ENCODE results near the gene IFT122.

The IFT122 gene

DNA sequence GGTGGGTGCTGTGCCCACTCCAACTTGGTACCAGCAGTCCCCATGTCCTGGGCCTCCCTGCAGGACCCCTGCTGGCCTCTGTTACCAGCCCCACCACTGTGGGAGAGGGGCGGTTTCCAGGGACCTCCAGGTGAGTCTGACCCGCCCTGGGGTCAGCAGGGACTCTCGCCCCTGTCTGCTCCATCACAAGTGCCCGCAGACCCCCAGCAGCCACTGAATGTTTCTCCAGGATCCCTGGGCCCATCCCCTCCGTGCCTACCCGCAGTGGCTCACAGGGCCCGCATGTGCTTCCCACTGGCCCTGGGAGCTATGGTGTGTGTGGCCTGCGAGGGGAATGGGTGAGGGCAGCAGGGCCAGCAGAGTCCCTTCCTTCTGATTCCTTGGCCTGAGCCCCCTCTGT, 78.6 kb downstream of the IFT122 start:
- no peaks in the 10 kb centered on the region for H3K4me1 ChIP-seq (ENCODE audit: control insufficient read depth, insufficient read depth, low read length, unreplicated experiment)

DNA sequence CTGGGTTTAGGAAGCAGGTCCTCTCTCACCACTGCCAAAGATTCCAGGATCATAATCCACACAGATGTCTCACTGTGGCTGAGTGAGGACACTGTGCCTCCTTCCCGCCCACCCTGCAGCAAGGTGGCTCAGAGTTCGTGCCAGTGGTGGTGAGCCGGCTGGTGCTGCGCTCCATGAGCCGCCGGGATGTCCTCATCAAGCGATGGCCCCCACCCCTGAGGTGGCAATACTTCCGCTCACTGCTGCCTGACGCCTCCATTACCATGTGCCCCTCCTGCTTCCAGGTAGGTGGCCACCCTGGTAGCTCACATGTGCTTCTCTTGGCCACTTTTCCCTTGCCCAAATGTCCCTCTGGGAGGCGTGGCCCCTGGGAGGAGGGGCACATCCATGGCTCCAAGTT, 79.4 kb downstream of the IFT122 start:
- Histone ChIP-seq H3K79me2 (ENCODE audit: control insufficient read depth, insufficient read depth, low read length, unreplicated experiment) (no peaks in the 10 kb centered on the region), H3K27ac (ENCODE audit: low read depth, low read length) (no peak overlapping the region), H3K4me1 (ENCODE audit: control insufficient read depth, insufficient read depth, low read length, unreplicated experiment) (no peaks in the 10 kb centered on the region), H2AFZ (ENCODE audit: low read length, unreplicated experiment) (no peak overlapping the region), H3K27me3 (ENCODE audit: insufficient read depth, low read length) (no peaks in the 10 kb centered on the region), H3K4me3 (ENCODE audit: low read depth, low read length) (no peak overlapping the region), H3K36me3 (ENCODE audit: insufficient read depth, low read length) (no peaks in the 10 kb centered on the region)

More for the DNA sequence above, 78.6 kb downstream of the IFT122 start:
- Histone ChIP-seq H3K27ac (ENCODE audit: low read depth, low read length) (no peak overlapping the region), H3K27me3 (ENCODE audit: insufficient read depth, low read length) (no peaks in the 10 kb centered on the region), H3K4me3 (ENCODE audit: low read depth, low read length) (no peak overlapping the region), H3K79me2 (ENCODE audit: control insufficient read depth, insufficient read depth, low read length, unreplicated experiment) (no peaks in the 10 kb centered on the region), H3K36me3 (ENCODE audit: insufficient read depth, low read length) (no peaks in the 10 kb centered on the region), H2AFZ (ENCODE audit: low read length, unreplicated experiment) (no peak overlapping the region)

GRCh38 chr3:129519896-129520715, 80.1 kb downstream of the IFT122 start:
- no peaks in the 10 kb centered on the region for H3K4me1 ChIP-seq (ENCODE audit: control insufficient read depth, insufficient read depth, low read length, unreplicated experiment)
- no peak overlapping the region for H3K27ac ChIP-seq (ENCODE audit: low read depth, low read length)
- H3K79me2 ChIP-seq (ENCODE audit: control insufficient read depth, insufficient read depth, low read length, unreplicated experiment) = no peaks in the 10 kb centered on the region
- no peaks in the 10 kb centered on the region for H3K27me3 ChIP-seq (ENCODE audit: insufficient read depth, low read length)
- H2AFZ ChIP-seq (ENCODE audit: low read length, unreplicated experiment) = no peak overlapping the region
- no peaks in the 10 kb centered on the region for H3K36me3 ChIP-seq (ENCODE audit: insufficient read depth, low read length)
- no peak overlapping the region for H3K4me3 ChIP-seq (ENCODE audit: low read depth, low read length)

GRCh38 chr3:129520960-129521359, 80.9 kb downstream of the IFT122 start:
- no peaks in the 10 kb centered on the region for H3K27me3 ChIP-seq (ENCODE audit: insufficient read depth, low read length)
- H3K4me3 ChIP-seq (ENCODE audit: low read depth, low read length) = no peak overlapping the region
- H3K4me1 ChIP-seq (ENCODE audit: control insufficient read depth, insufficient read depth, low read length, unreplicated experiment) = no peaks in the 10 kb centered on the region
- no peaks in the 10 kb centered on the region for H3K79me2 ChIP-seq (ENCODE audit: control insufficient read depth, insufficient read depth, low read length, unreplicated experiment)
- H2AFZ ChIP-seq (ENCODE audit: low read length, unreplicated experiment) = no peak overlapping the region
- H3K27ac ChIP-seq (ENCODE audit: low read depth, low read length) = no peak overlapping the region
- no peaks in the 10 kb centered on the region for H3K36me3 ChIP-seq (ENCODE audit: insufficient read depth, low read length)

GRCh38 chr3:129521611-129522010, 81.6 kb downstream of the IFT122 start:
- H3K27ac ChIP-seq (ENCODE audit: low read depth, low read length) = no peak overlapping the region
- H3K4me1 ChIP-seq (ENCODE audit: control insufficient read depth, insufficient read depth, low read length, unreplicated experiment) = no peaks in the 10 kb centered on the region
- no peak overlapping the region for H2AFZ ChIP-seq (ENCODE audit: low read length, unreplicated experiment)
- no peaks in the 10 kb centered on the region for H3K79me2 ChIP-seq (ENCODE audit: control insufficient read depth, insufficient read depth, low read length, unreplicated experiment)
- no peaks in the 10 kb centered on the region for H3K27me3 ChIP-seq (ENCODE audit: insufficient read depth, low read length)
- no peak overlapping the region for H3K4me3 ChIP-seq (ENCODE audit: low read depth, low read length)
- H3K36me3 ChIP-seq (ENCODE audit: insufficient read depth, low read length) = no peaks in the 10 kb centered on the region

GRCh38 chr3:129522953-129523352, 82.9 kb downstream of the IFT122 start:
- no peaks in the 10 kb centered on the region for H3K79me2 ChIP-seq (ENCODE audit: control insufficient read depth, insufficient read depth, low read length, unreplicated experiment)
- H3K4me1 ChIP-seq (ENCODE audit: control insufficient read depth, insufficient read depth, low read length, unreplicated experiment) = no peaks in the 10 kb centered on the region
- no peak overlapping the region for H2AFZ ChIP-seq (ENCODE audit: low read length, unreplicated experiment)
- H3K4me3 ChIP-seq (ENCODE audit: low read depth, low read length) = no peak overlapping the region
- H3K27me3 ChIP-seq (ENCODE audit: insufficient read depth, low read length) = no peaks in the 10 kb centered on the region
- no peaks in the 10 kb centered on the region for H3K36me3 ChIP-seq (ENCODE audit: insufficient read depth, low read length)
- no peak overlapping the region for H3K27ac ChIP-seq (ENCODE audit: low read depth, low read length)

GRCh38 chr3:129524081-129524480, 84.1 kb downstream of the IFT122 start:
- H3K36me3 ChIP-seq (ENCODE audit: insufficient read depth, low read length) = no peaks in the 10 kb centered on the region
- H2AFZ ChIP-seq (ENCODE audit: low read length, unreplicated experiment) = no peak overlapping the region
- no peaks in the 10 kb centered on the region for H3K4me1 ChIP-seq (ENCODE audit: control insufficient read depth, insufficient read depth, low read length, unreplicated experiment)
- H3K27me3 ChIP-seq (ENCODE audit: insufficient read depth, low read length) = no peaks in the 10 kb centered on the region
- no peaks in the 10 kb centered on the region for H3K79me2 ChIP-seq (ENCODE audit: control insufficient read depth, insufficient read depth, low read length, unreplicated experiment)
- H3K4me3 ChIP-seq (ENCODE audit: low read depth, low read length) = no peak overlapping the region
- no peak overlapping the region for H3K27ac ChIP-seq (ENCODE audit: low read depth, low read length)

DNA sequence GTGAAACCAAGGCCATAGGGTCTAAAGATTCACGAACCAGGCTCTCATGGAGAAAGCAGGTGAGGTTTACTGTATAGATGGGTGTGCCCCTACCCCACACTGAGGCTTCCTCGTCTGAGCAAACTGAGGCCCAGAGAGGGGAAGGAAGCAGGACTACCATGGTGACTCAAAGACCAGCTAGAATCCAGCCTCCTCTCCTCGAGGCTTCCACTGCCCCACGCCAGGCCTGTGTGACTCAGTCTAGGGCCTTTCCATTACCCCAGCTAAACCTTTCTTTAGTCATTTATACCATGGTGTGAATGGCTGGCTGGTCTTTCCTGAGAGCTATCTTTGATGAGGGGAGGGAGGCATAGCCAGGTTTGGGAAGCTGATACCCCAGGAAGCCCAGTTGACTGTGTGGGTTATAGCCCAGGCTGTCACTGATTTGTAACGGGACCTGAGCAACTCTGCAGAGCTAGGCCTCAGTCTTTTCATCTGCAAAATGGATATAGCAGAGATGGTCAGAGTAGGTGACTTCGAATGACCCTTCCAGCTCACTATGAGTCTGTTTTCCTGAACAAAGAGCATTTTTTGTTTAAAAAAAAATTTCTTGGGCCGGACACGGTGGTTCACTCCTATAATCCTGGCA, 85.4 kb downstream of the IFT122 start:
- no peaks in the 10 kb centered on the region for H3K36me3 ChIP-seq (ENCODE audit: insufficient read depth, low read length)
- no peak overlapping the region for H2AFZ ChIP-seq (ENCODE audit: low read length, unreplicated experiment)
- no peak overlapping the region for H3K27ac ChIP-seq (ENCODE audit: low read depth, low read length)
- peaks cover 4% of the 10 kb centered on the region for H3K4me1 ChIP-seq (ENCODE audit: control insufficient read depth, insufficient read depth, low read length, unreplicated experiment)
- H3K4me3 ChIP-seq (ENCODE audit: low read depth, low read length) = no peak overlapping the region
- no peaks in the 10 kb centered on the region for H3K27me3 ChIP-seq (ENCODE audit: insufficient read depth, low read length)
- H3K79me2 ChIP-seq (ENCODE audit: control insufficient read depth, insufficient read depth, low read length, unreplicated experiment) = no peaks in the 10 kb centered on the region

DNA sequence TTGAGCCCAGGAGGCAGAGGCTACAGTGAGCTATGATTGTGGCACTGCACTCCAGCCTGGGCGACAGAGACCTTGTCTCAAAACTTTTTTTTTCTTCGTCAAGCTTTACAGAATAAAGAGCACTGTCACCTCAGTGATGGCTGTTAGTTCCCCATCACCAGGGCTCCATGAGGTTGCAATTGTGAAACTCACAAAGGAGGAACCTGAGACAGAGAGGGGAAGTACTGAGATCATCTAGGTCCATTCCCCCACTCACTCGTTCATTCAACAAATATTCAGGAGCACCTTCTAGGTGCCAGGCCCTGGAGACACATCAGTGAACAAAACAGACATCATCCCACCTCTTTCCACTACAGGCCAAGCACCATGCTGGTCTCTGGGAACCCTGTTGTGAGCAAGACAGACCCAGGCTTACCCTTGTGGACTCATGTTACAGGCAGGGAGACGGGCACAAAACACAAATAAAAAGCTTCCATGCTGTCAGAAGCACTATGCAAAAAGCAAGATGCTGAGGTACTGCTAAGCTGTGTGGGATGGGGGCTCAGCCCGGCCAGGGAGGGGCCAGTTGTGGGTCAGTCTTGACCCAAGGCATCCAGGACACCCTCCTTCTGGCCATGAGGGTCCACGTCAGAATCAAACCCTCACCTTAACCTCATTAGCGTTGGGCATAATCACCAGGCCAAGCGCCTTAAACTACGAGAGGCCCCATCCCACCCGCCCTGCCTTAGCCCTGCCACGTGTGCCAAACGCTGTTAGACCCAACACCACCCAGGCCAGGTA, 86.3 kb downstream of the IFT122 start:
- Histone ChIP-seq H3K27ac (ENCODE audit: low read depth, low read length) (no peak overlapping the region), H3K36me3 (ENCODE audit: insufficient read depth, low read length) (no peaks in the 10 kb centered on the region), H3K27me3 (ENCODE audit: insufficient read depth, low read length) (no peaks in the 10 kb centered on the region), H3K79me2 (ENCODE audit: control insufficient read depth, insufficient read depth, low read length, unreplicated experiment) (no peaks in the 10 kb centered on the region), H2AFZ (ENCODE audit: low read length, unreplicated experiment) (no peak overlapping the region), H3K4me3 (ENCODE audit: low read depth, low read length) (no peak overlapping the region), H3K4me1 (ENCODE audit: control insufficient read depth, insufficient read depth, low read length, unreplicated experiment) (peaks cover 4% of the 10 kb centered on the region)

- Histone ChIP-seq H3K27me3 (ENCODE audit: insufficient read depth, low read length) (no peaks in the 10 kb centered on the region), H3K36me3 (ENCODE audit: insufficient read depth, low read length) (no peaks in the 10 kb centered on the region), H3K4me1 (ENCODE audit: control insufficient read depth, insufficient read depth, low read length, unreplicated experiment) (peaks cover 4% of the 10 kb centered on the region), H3K79me2 (ENCODE audit: control insufficient read depth, insufficient read depth, low read length, unreplicated experiment) (no peaks in the 10 kb centered on the region), H2AFZ (ENCODE audit: low read length, unreplicated experiment) (no peak overlapping the region), H3K4me3 (ENCODE audit: low read depth, low read length) (no peak overlapping the region), H3K27ac (ENCODE audit: low read depth, low read length) (no peak overlapping the region)
Measured at GRCh38 chr3:129527262-129527661, 87.2 kb downstream of the IFT122 start.
